Measurements from ENCODE around the gene AR. TPM values are rescaled to one million over a fixed set of nuclear protein-coding genes. Genes with fewer than 3 reads are reported as not detected.
A peak's percentile ranks its signal among the peaks of the same experiment; 100 is the strongest.

The AR gene
- total RNA-seq, 1 donor from 2014 or later = 5.0 TPM

DNA sequence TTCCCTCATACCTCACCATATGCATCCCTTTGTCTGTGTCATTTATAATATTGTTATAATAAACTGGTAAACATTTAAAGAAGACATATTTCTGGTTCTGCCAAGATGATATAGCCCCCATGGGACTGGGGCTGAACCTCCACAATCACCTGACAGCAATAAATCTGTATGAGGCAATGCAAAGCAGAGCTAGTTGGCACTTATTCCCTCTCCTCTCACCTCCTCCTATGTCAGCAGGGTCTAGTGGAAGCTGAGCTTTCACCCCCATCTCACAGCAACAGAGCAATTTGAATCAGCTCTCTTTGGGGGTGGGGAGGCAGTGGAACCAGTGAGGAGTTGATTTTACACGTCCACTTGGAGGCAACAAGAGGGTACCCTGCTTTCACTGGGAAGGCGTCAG, 206.9 kb downstream of the AR start:
- Histone ChIP-seq H3K36me3 (no peaks in the 10 kb centered on the region), H3K4me1 (no peaks in the 10 kb centered on the region), H3K27me3 (ENCODE audit: low read depth) (no peaks in the 10 kb centered on the region), H3K4me3 (no peak overlapping the region), H3K9me3 (no peaks in the 10 kb centered on the region), H3K27ac (no peak overlapping the region)
- no peak for DNase-seq
- intact Hi-C loops (cut with DNase I) = no loop called here
- TF ChIP-seq, protein P1, sequence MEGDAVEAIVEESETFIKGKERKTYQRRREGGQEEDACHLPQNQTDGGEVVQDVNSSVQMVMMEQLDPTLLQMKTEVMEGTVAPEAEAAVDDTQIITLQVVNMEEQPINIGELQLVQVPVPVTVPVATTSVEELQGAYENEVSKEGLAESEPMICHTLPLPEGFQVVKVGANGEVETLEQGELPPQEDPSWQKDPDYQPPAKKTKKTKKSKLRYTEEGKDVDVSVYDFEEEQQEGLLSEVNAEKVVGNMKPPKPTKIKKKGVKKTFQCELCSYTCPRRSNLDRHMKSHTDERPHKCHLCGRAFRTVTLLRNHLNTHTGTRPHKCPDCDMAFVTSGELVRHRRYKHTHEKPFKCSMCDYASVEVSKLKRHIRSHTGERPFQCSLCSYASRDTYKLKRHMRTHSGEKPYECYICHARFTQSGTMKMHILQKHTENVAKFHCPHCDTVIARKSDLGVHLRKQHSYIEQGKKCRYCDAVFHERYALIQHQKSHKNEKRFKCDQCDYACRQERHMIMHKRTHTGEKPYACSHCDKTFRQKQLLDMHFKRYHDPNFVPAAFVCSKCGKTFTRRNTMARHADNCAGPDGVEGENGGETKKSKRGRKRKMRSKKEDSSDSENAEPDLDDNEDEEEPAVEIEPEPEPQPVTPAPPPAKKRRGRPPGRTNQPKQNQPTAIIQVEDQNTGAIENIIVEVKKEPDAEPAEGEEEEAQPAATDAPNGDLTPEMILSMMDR (IDR thresholded peaks at IDR 0.05) = no peak
- ATAC-seq = no peak

DNA sequence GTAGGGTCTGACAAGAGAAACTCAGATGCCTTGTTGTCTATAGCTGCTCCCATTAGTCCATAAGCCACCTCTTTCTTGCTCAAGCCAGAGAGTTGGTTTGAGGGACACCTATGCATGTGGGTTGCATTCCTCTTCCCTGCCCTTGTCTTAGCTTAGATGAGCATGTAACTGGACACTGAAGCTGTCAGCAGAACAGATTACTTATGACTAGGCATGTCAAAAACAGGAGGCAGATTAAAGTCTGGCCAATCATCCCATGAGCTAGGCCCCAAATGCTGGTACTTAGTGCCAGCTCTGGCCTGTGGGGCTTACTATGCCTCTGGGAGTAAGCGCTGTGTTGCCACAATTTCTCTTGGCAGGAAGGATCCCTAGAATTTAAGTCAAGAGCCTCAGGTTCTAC, 215.2 kb downstream of the AR start:
- no peak overlapping the region for H3K27ac ChIP-seq
- H3K36me3 ChIP-seq = no peaks in the 10 kb centered on the region
- TF ChIP-seq, protein P1 (IDR thresholded peaks at IDR 0.05) = no peak
- H3K4me3 ChIP-seq = no peak overlapping the region
- ATAC-seq (no peak), DNase-seq (no peak)
- no peaks in the 10 kb centered on the region for H3K9me3 ChIP-seq
- no peaks in the 10 kb centered on the region for H3K27me3 ChIP-seq (ENCODE audit: low read depth)
- intact Hi-C loops (cut with DNase I) = no loop called here
- no peaks in the 10 kb centered on the region for H3K4me1 ChIP-seq

DNA sequence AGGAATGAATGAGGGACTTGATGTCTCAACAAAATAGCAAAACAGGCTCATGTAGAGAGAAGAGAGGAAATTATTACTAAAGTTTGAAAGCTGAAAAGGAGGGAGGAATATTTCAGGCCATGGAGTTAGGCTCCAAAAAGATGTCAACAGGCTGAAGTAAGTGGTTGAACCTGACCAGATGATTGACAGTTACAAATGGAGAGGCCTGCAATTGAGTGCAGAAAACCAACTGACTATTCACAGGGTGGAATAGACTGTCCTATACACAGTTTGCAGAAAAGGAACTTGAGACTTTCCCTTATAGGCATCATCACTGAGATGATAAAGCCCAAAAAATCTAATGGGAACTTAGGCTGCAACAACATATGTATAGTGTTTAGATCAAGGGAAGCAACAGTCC, 233.3 kb downstream of the AR start:
- peaks cover 21% of the 10 kb centered on the region for H3K4me1 ChIP-seq
- no peak for DNase-seq
- peaks cover 3% of the 10 kb centered on the region for H3K9me3 ChIP-seq
- H3K36me3 ChIP-seq = no peaks in the 10 kb centered on the region
- TF ChIP-seq, protein P1 (IDR thresholded peaks at IDR 0.05) = no peak
- H3K27me3 ChIP-seq (ENCODE audit: low read depth) = no peaks in the 10 kb centered on the region
- no peak overlapping the region for H3K4me3 ChIP-seq
- intact Hi-C loops (cut with DNase I) = no loop called here
- no peak overlapping the region for H3K27ac ChIP-seq
- ATAC-seq = no peak

DNA sequence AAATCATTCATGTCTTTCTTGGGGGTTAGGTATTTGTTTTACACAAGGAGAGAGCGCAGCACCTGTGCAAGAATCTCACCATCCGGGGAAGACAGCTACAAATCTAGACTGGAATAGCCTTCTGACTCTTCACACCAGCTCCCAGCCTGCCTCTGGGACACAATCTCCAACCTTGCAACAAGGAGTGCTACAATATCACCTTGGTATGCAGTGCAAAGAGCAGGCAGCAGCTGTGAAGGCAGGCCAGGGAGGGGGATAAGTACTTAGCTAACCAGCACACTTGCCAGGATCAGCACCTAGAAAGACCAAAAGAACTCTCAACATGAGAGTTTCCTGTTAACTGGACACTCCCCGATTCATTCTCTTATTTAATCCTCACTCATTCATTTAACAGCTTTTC, 235.3 kb downstream of the AR start:
- Histone ChIP-seq H3K4me1 (peaks cover 21% of the 10 kb centered on the region), H3K9me3 (peaks cover under 1% of the 10 kb centered on the region), H3K4me3 (no peak overlapping the region), H3K27ac (no peak overlapping the region), H3K27me3 (ENCODE audit: low read depth) (no peaks in the 10 kb centered on the region), H3K36me3 (no peaks in the 10 kb centered on the region)
- peak; percentile 39 for DNase-seq
- TF ChIP-seq, protein P1 (IDR thresholded peaks at IDR 0.05) = no peak
- peak; percentile 48 to 81 for ATAC-seq
- intact Hi-C loops (cut with DNase I) = no loop called here
